Lung (tissue), 12 donors: Measurements from ENCODE around the gene ZBTB44. TPM values are rescaled to one million over a fixed set of nuclear protein-coding genes. Genes with fewer than 3 reads are reported as not detected.
A peak's percentile ranks its signal among the peaks of the same experiment; 100 is the strongest.

Experiments used
- ATAC-seq: fragments of 200-7000 bp; cut with Tn5 transposase; one replicate; pipeline ENCODE4 v1.9.1; 2020; ENCODE audit warnings: moderate number of reproducible peaks; ENCODE audit not compliant: insufficient read depth, low FRiP score
- DNase-seq, 3 donors: peaks; one replicate each; pipeline ENCODE4 v3.0.0-alpha.2; 2013 to 2017
- H3K27ac ChIP-seq, 2 donors: one replicate each; pipeline ENCODE4 v1.5.1; 2013; ENCODE audit warnings: mild to moderate bottlenecking in 2 of 2, moderate library complexity in 2 of 2, control low read depth in 1 of 2, inconsistent platforms in 1 of 2, low read depth in 1 of 2, low read length in 1 of 2
- H3K27me3 ChIP-seq, 3 donors: one replicate each; pipeline ENCODE4 v1.5.1; 2013; ENCODE audit warnings: low read length in 2 of 3; ENCODE audit not compliant: control insufficient read depth in 3 of 3, insufficient read depth in 3 of 3
- H3K36me3 ChIP-seq, 4 donors: one replicate each; pipeline ENCODE4 v1.5.1; 2013; ENCODE audit warnings: low read length in 4 of 4, mild to moderate bottlenecking in 1 of 4, moderate library complexity in 1 of 4; ENCODE audit not compliant: control insufficient read depth in 4 of 4, insufficient read depth in 4 of 4
- H3K4me1 ChIP-seq, 5 donors: one replicate each; pipeline ENCODE4 v1.5.1; 2013; ENCODE audit warnings: low read length in 5 of 5, mild to moderate bottlenecking in 2 of 5, moderate library complexity in 1 of 5; ENCODE audit not compliant: control insufficient read depth in 5 of 5, insufficient read depth in 5 of 5
- H3K4me3 ChIP-seq: one replicate; pipeline ENCODE4 v1.5.1; 2013; ENCODE audit warnings: mild to moderate bottlenecking, control low read depth, moderate library complexity
- H3K9ac ChIP-seq, 2 donors: one replicate each; pipeline ENCODE4 v1.5.1; 2013; ENCODE audit warnings: low read length in 2 of 2, control low read depth in 1 of 2; ENCODE audit not compliant: insufficient read depth in 1 of 2
- H3K9me3 ChIP-seq, 4 donors: one replicate each; pipeline ENCODE4 v1.5.1; 2013; ENCODE audit warnings: low read length in 3 of 4, mild to moderate bottlenecking in 1 of 4, moderate library complexity in 1 of 4; ENCODE audit not compliant: control insufficient read depth in 4 of 4, insufficient read depth in 3 of 4
- WGBS, 2 donors: extraction: QIAGEN DNeasy Blood & Tissue Kit; methylation state at CpG; one replicate each; pipeline ENCODE4 v1.1.7; 2013; 5-methylcytosine and 5-hydroxymethylcytosine counted together
- polyA plus RNA-seq, 2 donors: library from polyadenylated mRNA; stranded (reverse); fragments of 200-250 nt; gene quantifications; one replicate each; pipeline ENCODE4 v1.2.1, GENCODE V29; 2013
- total RNA-seq, 2 donors: library from RNA; depleted of rRNA in 1 of 2; stranded (reverse); fragments of >200 nt in 1 of 2; gene quantifications; one replicate each; pipeline ENCODE4 v1.2.1, GENCODE V29; 2014 to 2021
- TF ChIP-seq, protein P1 (sequence below): IDR thresholded peaks from 2 replicates; pipeline ENCODE4 v1.5.1; 2012; ENCODE audit warnings: mild to moderate bottlenecking; ENCODE audit errors: control extremely low read depth, extremely low read depth
- donor health status: control.
- donor health status: control.
- donor health status: Bipolar disorder and iron deficiency.
- donor health status: healthy.
- donor health status: DM: yes; HTN: yes; CAD: no.

ZBTB44 gene
- total and polyA plus RNA-seq, 4 donors, result 8.6 to 72.7 (median 20.8) TPM

DNA sequence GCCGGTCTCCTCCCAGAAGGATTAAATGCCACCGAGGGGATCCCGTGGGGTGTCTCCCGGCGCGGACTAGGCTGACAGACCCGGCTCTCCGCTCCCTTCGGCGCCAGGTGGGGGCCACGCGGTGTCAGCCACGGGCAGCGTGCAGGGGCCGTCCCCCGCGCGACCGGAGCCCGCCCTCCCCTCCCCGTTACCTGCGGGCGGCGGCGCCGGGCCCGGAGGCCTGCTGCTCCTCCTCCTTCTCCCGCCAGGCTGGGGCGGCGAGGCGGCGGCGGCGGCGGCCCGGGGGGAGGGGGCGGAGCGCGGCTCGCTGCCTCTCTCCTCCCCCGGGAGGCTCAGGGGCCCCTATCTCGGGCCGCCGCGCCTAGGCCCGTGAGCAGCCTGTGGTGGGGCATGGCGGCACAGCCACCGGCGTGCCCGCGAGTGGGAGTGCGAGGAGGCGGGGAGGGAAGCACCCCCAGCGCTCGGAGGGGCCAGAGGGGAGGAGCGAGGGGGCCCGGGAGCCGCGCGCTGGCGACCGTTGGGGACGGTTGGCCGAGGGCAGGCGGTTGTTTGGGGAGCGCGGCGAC, 450 bp downstream of the ZBTB44 start:
- ATAC-seq (peak; percentile 77), DNase-seq (peak in 2 of 3 donors; percentile 59 to 66)
- no peaks in the 10 kb centered on the region for H3K9me3 ChIP-seq
- H3K4me1 ChIP-seq, result peaks cover 0 to 21% (median 4%) of the 10 kb centered on the region in 5 donors
- peak overlapping the region; percentile 90 for H3K4me3 ChIP-seq
- peaks cover 0 to 2% (median 0%) of the 10 kb centered on the region in 4 donors for H3K36me3 ChIP-seq
- H3K27ac ChIP-seq, result peak overlapping the region; percentile 97 to 98
- H3K27me3 ChIP-seq, result no peaks in the 10 kb centered on the region
- 1% methylated on average over 32 to 68 of the region's 68 CpGs for WGBS, 2 donors
- TF ChIP-seq, protein P1, sequence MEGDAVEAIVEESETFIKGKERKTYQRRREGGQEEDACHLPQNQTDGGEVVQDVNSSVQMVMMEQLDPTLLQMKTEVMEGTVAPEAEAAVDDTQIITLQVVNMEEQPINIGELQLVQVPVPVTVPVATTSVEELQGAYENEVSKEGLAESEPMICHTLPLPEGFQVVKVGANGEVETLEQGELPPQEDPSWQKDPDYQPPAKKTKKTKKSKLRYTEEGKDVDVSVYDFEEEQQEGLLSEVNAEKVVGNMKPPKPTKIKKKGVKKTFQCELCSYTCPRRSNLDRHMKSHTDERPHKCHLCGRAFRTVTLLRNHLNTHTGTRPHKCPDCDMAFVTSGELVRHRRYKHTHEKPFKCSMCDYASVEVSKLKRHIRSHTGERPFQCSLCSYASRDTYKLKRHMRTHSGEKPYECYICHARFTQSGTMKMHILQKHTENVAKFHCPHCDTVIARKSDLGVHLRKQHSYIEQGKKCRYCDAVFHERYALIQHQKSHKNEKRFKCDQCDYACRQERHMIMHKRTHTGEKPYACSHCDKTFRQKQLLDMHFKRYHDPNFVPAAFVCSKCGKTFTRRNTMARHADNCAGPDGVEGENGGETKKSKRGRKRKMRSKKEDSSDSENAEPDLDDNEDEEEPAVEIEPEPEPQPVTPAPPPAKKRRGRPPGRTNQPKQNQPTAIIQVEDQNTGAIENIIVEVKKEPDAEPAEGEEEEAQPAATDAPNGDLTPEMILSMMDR, result no peak
- peak overlapping the region in 1 of 2 donors; percentile 59 for H3K9ac ChIP-seq

DNA sequence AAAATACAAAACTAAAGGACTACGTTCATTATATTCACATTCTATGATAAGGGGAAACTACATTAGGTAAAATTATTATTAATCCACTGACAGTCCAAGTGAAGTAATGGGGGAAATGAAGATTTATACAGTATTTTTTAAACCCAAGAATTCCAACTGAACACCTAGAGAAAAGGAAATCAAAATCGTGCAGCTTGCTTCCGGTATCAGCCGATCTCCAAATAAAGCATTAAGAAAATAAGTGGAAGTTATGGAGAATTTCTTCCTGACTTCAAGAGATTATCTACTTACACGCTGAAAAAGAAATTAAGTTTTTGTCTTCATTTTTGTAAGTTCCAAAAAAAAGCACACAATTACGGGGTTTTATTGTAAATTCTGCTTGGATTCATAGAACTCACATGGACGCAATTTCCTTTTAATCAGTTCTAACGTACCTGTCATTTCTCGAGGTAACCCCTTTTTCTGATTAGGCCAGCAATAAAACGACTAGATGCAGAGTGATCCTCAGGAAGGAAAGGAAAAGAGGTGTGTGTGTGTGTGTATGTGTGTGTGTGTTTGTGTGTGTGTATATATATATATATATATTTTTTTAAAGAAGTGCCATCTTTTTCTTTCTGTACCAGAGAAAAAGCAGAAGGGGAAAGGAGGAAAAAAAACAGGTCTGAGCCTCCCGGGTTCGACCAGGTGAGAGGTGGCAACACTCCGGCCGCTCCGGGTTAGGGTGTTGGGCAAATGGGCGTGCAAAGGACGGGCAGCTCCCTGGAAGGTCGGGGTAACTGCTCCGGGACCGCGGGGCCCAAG, 1.1 kb downstream of the ZBTB44 start:
- H3K4me3 ChIP-seq, result peak overlapping the region; percentile 90
- H3K36me3 ChIP-seq, result peaks cover 0 to 6% (median 0%) of the 10 kb centered on the region in 4 donors
- 1% methylated on average over 21 of the region's 21 CpGs for WGBS, 2 donors
- peak in 2 of 3 donors; percentile 17 to 25 for DNase-seq
- no peak for ATAC-seq
- H3K9me3 ChIP-seq, result no peaks in the 10 kb centered on the region
- peak overlapping the region; percentile 97 to 98 for H3K27ac ChIP-seq
- peaks cover under 1 to 21% (median 5%) of the 10 kb centered on the region in 5 donors for H3K4me1 ChIP-seq
- peak overlapping the region in 1 of 2 donors; percentile 59 for H3K9ac ChIP-seq
- no peaks in the 10 kb centered on the region for H3K27me3 ChIP-seq
- TF ChIP-seq, protein P1, result no peak

DNA sequence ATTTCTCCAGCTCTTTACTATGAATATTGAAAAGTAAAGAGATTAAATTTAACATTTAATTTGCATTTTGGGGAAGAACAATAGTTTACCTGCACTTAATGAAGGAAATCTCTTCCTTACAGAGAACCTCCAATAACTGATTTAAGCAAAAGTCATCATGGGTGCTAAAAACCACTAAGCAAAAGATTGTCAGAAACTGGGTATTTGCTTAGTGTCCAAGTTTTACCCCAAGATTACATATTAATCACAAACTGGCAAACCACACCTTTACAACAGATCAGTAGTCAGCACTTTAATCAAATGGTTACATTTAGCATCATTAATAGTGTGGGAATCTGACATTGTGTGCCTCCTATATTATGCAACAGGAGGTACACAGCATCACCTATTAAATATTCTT, 2.7 kb downstream of the ZBTB44 start:
- no peak overlapping the region for H3K27ac ChIP-seq
- H3K36me3 ChIP-seq, result peaks cover 0 to 6% (median 0%) of the 10 kb centered on the region in 4 donors
- H3K27me3 ChIP-seq, result no peaks in the 10 kb centered on the region
- TF ChIP-seq, protein P1, result no peak
- no peaks in the 10 kb centered on the region for H3K9me3 ChIP-seq
- H3K9ac ChIP-seq, result no peak overlapping the region
- no peak for DNase-seq
- no peak overlapping the region for H3K4me3 ChIP-seq
- no peak for ATAC-seq
- peaks cover 0 to 21% (median 5%) of the 10 kb centered on the region in 5 donors for H3K4me1 ChIP-seq
